Activated CD4-positive, alpha-beta T cell treated with anti-CD3 and anti-CD28 coated beads for 24 hours (primary cell): ENCODE measurements around the gene F13A1.

Experiments
- DNase-seq, 2 donors: peaks; one replicate each; pipeline ENCODE4 v3.0.0-alpha.2; 2020; ENCODE audit warnings: low read depth in 2 of 2

Gene F13A1

DNA sequence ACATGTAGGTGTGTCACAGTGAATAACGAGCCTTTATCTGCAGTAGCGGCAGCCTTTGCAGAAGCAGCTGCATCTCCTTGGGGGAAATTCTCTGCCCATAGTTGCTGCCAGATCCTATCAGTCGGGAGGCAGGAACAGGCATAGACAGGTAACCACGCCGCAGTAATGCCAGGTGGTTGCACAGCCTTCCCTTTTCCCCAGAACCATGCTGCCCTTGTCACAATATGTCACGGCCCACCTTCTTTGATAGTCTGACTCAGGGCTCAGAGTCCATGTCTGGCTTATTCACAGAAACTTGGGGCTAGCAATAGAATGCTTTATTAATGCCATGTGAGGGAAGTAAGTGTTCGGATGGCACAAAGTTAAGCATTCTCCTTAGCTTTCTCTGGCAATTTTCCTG, 76.6 kb downstream of the F13A1 start:
- no peak for DNase-seq

DNA sequence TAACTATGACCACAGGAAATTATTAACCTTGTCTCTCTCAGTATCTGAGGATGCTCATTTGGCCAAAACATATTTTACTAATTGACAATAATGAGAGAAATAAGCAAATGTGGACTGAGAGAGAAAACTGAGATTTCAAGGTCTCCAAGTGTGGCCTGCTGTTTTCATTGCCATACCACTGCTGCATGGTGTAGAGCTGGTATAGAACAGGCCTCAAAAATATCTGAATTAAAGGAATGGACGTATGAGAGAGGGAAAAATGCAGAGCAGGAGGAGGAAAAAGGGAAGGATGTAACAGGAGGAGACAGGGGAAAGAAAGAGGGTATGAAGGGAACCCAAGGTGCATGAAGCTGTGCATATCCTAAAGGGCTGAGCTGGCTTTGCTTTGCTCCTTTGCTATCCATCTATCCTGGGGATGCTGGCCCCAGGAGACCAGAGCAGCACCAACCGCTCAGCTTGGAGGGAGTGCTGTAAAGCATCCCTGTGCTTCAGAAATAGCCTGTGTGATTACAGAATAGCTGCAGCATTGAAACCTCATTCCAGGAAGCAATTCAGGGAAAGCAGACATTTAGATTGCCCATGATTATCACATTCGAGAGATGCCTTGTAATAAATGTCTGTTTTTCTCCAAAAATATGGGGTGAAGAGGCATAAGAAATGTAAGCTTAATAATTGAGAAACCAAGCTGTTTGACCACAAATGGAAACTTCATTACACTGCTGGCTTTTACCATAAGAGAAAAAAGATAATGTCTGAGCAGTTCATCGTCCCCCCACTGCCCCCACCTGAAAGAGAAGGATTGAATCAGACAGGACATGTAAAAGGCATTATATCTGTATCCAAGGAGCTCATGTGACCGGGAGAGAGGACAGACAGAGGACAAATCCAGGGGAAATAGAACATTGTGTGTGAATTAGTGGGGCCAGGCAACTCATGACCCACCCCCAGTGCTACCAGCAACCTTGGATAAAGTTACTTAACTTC, 80.6 kb downstream of the F13A1 start:
- no peak for DNase-seq

DNA sequence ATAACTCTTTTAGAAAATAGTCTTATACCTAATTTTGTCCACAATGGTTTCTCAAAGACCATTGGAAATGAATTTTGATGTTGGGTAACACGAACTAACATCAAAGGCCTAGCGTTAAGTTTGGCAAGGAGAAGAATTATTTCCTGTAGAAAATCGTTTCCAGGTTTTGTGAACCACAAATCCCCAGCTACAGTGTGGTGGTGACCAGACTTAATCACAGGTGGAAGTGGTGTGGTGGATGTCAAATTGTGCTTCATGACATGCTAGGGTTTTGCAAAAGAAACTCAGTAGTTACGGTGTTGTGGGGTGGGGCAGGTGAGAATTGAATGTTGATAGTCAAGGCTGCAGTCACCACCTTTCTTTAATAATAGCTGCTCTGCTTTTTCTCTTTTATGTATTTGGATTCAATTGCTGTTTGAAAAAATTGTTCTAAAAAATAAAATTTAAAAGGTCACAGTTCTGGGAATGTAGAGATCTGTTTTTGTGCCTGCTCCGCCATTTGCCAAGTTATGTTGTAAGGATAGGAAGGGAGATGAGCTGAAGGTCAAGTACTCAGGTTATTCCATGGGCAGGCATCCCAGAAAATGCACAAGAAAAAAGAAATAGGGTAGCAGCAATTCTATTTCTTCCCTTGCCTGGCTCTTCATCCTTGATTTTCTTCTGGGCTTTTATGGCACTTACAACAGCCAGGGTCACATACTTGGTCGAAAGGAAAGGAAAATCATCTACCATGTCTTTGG, 83.6 kb downstream of the F13A1 start:
- no peak for DNase-seq

DNA sequence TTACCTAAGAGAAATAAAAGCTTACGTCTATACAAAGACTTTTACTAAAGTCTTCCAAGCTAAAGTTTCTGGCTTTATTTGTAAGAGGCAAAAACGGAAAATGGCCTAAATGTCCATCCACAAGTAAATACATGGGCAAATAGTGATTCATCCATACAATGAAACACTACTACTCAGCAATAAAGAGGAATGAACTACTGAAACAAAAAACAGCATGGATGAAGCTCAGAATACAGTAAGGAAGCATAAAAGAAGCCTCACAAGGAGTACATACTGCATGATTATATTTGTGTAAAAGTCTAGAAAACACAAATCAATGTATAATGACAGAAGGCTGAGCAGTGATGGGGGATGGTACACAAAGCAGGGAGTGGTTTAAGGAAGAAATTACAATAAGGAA, 84.7 kb downstream of the F13A1 start:
- DNase-seq, result no peak

DNA sequence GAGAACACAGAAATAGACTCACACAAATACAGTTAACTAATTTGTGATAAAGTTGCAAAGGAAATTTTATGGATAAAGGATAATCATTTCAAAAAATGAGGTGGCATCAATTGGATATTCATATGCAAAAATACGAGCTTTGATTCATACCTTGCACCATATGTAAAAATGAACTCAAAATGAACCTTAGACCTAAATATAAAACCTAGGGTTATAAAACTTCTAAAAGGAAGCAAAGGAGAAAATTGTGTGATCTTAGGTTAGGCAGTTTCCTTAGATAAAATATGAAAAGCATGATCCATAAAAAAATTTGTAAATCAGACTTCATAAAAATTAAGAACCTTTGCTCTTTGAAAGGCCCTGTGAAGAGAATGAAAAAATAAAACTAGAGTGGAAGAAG, 85.5 kb downstream of the F13A1 start:
- no peak for DNase-seq

DNA sequence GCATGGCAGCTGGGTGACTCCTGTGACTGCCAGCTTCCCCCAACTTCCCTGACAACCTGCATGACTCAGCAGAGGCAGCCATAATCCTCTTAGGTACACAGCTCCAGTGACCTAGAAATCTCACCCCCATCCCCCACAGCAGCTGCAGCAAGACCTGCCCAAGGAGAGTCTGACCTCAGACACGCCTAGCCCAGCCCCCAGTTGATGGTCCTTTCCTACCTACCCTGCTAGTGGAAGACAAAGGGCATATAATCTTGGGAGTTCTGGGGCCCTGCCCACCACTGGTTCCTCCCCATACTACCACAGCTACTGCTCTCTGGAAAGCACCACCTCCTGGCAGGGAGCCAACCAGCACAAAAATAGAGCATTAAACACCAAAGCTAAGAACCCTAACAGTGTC, 90.2 kb downstream of the F13A1 start:
- no peak for DNase-seq

DNA sequence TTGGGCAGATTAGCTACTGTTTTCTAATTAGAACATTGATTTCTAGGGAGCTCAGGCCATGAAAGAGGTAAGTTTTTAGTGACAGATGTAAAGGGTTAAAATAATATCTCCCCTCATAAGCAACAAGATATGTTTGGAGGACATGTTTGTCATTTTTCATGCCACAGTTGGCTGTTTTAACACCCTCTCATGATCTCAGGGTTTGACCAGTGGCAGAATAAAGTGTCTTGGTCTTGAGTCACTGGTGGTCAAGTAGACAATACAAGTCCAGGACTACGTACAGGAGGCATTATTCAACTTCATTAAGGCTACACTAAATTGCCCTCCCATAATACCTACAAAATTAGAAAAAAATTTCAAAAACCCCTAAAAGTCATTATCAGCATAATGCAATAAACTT, 92.6 kb downstream of the F13A1 start:
- no peak for DNase-seq

DNA sequence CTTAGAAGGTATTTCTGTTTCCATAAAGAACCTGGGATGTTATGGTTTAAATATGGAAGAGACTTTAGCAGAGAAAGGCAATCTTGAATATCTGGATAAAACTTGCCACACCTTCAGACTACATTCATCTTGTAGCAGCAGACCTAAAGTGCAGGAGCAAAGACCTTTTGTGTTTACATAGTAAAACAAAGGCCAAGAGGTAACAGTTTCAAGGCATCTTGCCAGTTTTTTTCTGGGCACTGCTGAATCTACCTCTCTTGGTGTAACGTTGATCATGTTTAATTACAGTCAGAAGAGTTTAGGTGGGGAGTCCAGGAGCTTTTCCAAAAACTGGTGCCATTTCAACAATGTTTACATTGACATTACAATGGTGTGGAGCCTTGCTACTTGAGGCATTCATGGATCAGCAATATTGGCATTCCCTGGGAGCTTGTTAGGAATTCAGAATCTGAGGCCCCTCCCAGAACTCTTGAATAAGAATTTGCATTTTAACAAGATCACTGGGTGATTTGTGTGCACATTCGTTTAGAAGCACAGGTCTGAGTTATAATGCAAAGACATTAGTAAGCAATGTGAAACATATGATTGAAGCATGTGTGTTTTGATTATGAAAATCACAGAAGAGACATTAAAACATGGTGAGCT, 94.5 kb downstream of the F13A1 start:
- DNase-seq, result no peak

DNA sequence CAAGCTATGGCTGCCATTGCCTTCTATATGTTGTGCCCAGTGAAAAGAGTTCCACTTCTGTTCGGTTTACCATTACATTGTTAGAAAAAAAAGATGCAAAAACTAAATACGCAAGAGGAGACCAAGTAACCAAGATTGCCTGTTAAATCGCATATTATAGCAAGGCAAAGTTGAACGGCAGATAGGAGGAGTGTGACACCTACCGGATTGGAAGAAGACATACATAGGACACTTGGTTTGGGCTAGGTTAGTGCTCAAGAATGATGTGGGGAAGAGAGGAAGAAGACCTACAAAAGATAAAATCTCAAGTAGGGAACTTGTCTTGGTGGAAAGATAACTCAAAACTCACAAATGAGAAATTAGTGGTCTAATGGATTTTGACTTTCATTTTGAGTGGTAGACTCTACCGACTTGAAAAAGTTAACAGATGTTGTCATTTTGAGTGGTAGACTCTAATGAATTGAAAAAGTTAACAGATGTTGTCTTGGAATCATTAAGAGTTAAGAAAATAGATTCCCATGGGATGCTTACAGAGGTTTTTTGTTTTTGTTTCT, 95.5 kb downstream of the F13A1 start:
- no peak for DNase-seq

DNA sequence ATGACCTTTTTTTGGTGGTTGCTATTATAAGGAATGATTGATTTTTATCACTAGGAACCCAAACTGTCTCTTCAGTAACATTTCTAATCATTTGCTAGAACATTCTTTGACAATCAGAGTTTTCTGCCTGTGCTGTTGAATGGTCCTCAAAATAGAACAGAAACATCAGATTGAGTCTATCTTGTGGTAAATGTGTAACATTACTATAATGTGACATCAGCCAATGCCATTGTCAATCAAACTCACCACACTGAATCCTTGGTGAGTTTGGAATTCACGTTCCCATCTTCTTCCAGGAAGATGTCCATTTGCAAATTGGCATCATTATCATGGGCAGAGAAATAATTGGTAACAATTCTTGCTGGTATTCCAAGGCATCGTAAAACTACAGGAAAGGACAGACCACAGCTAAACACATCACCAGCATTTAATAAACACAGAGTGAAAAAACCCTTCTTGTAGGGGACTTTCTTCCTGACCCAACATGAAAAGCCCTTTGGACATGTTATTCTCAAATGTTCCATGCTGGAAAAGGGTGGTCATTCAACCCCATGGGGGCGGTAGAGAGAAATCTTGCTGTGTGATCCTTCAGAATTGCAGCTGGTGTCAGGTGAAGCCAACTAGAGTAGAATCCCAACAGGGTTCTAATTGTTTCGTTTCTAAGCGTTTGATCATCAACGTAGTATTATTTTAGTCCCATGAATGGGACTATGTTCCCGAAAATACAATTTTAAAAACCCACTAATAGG, 98.5 kb downstream of the F13A1 start:
- no peak for DNase-seq

DNA sequence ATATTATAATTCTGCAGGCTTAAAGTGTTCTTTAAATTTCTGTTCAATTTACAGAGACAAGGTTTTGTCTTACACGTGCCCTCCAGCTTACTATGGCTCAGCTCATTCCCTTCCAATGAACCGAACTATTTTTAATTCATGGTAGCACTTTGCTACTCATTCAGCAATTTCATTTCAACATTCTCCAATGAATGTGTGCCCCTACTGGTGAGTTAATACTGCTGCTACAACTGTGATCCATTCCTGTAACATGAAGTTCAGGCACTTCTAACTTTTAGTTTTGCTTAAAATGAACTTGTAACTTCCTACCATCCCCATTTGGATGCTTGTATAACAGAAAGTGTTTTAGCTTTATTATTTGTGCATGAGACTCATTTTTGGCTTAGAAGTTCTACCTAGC, 99.7 kb downstream of the F13A1 start:
- no peak for DNase-seq

DNA sequence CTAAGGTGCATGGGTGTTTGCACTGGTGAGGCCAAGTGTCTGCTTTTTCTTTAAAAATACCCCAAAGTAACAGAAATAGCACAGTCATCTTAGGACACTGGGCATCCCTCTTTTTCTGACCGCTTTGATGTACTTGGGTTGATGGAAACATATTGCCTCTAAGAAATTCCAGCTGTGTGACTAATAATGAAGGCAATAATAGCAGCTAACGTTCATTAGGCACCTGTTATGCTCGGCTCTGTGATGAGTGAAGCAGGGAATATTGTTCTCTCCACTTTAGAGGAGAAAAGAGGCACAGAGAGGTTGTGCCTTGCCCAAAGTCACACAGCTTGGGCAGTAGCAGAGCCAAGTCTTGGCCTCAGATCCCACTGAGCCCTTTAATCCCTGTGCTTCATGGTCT, 100.7 kb downstream of the F13A1 start:
- no peak for DNase-seq

DNA sequence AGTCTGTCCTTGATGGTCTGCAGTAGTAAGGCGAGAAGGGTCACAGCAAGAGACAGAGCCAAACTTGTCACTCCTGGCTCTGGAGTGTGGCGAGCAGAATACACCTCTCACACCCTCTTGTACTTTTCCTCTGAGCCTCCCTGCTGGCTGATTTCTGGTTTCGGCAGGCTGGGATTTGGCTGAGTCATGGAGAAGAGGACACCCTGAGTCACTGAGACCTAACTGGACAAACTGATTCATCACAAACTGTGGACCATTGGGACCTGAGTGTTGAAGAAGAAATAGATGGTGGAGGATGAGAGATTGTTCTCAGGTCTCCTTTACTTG, 101.7 kb downstream of the F13A1 start:
- no peak for DNase-seq

DNA sequence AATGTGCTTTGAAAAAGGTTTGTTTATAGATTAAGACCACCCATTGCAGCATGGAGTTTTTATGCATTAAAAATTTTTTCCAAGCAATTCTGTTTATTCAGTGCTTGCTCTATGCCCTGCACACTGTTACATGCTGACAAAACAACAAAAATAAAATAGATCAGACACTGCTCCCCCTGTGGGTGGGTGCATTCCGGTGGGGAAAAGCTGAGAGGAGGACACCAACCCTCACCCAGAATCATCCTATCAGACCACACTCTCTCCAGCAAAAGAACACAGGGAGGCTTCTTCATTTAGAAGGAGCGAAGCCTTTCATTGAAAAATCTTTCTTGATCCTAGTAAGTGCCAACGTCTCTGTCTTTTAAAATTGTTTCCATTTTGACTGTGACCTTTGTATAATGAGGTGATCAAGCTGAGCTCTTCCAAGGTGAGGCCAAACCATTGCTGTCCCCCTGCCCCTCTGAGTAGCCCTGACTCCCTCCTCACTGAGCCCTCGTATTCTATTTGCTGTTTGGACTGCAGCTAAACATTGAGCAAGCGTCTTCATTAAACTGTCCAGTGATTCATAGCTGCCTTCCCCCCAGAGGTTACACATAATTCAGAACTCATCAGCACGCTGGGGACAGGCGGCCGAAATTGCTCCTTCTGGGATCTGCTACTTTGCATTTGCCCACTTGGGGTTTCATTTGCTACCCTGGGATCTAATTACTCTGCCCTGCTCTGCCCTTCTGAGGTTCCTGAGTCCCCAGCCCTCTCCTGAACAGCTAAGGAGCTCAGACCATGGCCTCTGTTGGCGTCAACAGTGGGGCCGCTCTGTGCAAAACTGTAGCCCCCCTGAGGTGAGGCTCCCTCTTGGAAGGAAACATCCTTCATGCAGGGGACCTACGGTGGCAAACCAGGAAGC, 102.4 kb downstream of the F13A1 start:
- no peak for DNase-seq

DNA sequence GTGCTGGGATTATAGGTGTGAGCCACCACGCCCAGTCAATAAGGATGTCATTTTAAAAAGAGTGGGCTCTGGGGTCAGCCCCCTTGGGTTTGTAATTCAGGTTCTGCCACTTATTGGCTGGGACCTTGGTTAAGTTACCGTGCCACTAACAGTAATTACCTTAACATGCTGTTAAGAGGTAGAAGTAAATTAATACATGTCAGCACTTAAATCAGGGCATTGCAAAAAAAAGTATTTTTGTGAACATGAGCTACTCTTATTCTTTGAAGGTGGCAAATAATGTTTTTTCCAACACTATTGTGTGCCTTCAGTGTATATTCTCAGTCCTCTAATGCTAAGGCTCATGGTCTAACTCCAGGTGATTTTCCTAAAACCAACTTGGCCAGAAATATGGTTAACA, 109.5 kb downstream of the F13A1 start:
- no peak for DNase-seq

DNA sequence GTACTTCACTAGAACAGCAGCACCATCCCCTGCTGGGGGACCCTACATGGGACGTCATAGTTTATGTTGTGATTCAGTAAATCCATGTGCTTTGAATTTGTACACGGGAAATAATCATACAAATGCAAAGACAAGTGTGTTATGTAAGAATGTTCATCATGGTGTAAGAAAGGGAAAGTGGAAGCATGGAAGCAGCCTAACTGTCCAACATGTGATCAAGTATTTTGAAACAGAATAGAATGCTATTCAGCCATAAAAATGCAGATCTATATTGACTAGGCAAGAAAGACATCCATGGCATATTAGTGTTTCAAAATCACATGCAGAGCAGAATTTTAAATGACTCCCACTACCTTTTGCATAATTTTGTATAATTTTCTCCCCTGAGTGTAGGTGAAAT, 117.6 kb downstream of the F13A1 start:
- no peak for DNase-seq

DNA sequence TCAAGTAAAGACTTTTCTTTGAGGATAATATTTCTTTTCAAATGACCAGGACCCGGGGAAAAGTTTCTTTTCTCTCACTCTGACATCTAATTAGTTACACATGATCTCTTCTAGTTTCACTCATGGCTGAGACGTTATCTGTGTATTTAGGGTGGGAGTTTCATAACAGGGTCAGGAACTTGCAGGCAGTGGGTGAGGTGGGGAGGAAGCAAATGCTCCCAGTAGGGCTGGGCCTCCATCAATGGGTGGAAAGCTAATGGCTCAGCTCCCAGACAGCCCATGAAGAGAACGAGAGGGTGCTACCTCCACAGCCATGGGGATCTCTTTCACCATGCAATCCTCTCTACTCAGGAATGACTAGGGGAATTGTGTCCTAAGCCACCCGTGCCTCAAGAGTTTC, 119.3 kb downstream of the F13A1 start:
- DNase-seq, result no peak

DNA sequence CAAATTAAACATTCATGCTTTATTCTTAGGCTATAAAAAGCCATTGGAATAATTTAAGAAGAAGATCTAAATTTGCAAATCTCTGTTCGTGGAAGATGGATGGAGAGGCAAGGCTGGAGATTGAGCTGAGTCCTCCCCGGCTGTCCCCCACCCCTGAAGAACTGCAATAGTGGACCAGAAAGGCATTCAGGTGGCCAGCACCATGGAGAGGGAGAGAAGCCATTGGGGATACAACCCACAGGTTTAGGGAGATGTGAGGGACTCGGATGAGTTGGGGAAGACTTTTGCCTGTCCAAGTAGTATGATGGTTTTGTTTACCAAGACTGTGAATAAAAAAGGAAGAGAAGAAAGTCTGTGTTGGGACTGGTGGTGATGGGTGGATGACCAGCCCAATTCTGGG, 120.8 kb downstream of the F13A1 start:
- DNase-seq, result no peak

DNA sequence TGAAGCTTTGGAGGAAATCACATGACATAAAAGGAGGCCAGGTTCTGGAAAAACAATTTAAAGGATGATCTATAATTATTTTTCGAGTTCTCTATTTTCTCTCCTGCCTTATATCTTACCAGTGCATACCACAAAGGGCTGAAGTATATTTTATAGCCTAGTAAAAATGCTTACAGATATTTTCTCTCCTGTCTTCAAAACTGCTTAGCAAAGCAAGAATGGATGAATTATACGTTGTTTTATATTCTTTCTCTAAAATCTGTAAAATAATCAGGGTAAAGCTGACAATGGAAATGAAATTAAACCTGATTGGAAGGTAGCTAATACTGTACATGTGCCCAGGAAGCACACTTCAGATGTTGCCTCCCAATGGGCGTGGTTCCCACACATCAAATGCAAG, 123.7 kb downstream of the F13A1 start:
- DNase-seq, result no peak

DNA sequence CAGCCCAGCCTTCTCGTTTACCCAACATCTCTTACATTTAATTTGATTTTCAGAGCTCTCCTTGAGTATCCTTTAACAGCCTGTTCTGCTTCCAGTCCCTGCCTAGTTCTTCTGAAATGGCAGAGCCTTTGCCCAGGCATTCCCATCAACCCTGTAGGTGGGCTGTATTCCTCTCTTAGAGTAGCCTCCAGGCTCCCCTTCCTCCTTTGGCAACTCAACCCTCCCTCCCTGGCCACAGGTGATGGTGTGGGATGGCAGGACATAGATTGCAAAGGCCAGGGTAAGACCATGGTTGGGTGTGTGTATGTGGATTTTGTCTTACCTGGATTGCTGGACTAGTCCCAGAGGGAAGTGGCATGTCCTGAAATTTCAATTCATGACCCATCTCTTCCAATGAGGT, 125.4 kb downstream of the F13A1 start:
- no peak for DNase-seq
